RPMI8226 (cell line): ENCODE measurements around the gene DYSF.

Source experiments
- DNase-seq: peaks from one replicate; pipeline ENCODE4 v3.0.0-alpha.2; 2015

DYSF gene

DNA sequence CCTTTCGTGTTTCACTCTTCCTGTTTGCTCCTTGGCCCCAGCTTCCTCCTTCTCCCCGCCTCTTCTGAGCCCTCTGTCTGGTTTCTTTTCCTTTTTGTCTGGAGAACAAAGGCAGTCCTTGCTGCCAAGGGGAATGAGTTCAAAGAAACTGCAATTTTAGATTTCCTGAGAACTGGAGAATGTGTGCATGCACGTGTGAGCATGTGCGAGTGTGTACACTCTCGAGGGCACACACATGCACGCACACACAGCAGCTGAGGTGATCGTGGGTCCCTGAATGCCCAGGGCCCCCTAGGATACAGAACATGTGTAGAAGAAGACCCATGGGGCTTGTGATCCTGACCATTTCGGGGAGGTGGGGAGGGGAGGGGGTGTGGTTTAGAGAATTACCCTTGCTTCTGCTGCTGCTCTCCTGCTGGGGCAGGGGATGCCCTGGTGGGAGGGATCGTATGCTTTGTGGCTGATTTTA, 151.8 kb downstream of the DYSF start:
- DNase-seq, result no peak

DNA sequence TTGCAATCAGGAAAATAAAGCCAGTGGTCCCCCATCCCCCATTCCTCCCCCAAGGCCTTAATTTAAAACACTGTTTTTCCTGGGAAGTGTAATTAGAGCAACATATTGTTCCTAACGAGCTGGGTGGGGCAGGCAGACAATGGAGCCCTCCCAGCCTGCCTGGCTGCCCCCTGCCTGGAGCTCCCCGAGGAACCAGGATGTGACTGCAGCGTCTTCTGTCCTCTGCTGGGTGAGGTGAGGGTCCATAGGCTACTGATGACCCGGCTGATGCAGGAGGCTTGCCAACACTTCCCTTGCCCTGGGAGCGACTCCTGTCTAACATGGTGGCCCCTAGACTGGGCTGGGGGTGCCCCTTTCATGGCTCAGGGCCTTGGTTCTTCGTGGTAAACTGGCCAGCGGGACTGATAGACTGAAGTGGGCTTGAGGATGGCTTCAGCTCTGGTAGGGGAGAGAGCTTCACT, 152.4 kb downstream of the DYSF start:
- no peak for DNase-seq

DNA sequence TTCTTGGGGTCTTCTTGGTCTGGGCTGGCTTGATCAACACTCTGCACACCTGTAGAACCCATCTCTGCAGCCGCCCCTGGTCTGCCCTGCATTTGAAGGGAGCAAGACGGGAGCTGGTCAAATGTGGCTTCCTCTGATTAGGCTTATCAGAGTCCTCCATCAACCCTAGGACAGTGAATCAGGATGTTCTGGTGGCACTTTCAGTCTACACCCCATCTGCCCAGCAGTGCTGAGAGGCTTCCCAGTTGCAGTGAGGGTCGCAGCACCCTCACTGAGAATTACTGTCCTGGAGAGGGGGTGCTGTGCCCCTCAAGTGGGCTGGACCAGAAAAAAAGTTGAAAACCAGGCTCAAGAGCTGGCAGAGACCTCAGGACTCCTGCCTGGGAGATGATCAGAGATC, 152.9 kb downstream of the DYSF start:
- no peak for DNase-seq

DNA sequence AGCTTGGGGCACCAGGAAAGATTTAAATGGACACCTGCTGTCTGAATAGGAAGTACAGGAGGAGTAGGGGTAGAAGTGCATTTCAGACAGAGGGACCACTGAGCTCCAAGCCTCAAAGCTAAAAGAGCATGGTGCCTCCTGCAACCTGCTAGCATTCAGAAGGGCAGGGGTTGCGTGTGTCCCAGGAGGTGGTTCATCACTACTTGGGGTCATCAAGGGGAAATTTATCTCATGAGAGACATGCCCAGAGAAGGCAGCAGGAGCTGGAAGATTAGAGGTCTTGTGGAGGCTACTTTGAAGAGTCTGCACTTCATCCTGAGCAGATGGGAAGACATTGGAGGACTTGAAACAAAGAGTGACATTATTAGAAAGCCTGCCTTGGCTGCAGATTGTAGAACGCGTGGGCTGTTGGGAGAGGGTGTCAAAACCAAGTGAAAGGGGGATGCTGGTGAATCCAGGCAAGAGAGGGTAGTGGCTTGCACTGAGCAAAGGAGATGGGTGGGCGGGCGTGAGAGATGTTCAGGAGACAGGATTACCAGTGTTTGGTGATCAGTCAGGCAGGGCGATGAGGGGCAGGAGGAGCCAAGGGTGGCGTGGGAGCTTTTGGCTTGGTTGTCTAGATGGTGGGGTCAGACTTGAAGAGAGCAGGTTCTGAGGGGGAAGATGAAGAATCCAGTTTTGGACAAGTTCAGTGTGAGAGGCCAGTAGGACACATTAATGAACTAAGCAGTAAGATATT, 154.0 kb downstream of the DYSF start:
- no peak for DNase-seq

DNA sequence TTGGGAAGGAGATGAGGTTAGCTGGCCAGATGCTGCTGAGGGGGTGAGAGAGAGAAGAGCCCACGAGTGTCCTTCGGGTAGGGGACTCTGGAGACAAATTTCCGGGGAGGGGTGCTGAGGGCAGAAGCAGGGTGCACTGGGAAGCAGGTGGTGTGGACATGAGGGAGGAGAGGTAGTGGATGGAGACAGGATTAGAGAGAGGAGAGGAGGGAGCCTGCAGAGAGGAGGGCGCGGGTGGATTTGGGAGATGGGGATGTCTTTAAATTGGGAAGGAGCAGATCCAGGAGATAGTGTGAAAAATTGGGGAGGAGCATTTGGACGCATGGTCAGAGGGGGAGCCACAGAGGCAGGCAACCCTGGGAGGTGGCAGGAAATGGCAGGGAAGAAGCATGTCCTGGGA, 154.7 kb downstream of the DYSF start:
- no peak for DNase-seq

DNA sequence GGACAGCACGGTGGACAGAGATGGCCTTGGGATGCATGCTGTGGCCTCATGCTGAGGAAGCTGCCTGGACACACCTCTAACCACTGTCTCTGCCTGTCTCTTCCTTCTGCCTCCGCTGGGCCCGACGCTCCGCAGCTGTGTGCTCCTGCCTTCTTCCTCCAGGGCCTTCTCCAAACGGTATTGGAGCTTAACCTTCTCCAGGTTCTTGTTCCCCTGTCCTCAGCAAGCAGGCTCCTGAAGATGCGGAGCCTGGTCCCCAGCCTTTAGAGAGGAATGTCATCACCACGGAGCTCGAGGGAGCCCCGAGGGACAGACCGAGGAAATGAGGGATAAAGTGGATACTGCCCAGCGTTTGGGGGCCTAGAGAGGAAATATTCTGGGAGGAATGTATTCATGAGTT, 155.1 kb downstream of the DYSF start:
- no peak for DNase-seq

GRCh38 chr2:71609029-71609428, 155.7 kb downstream of the DYSF start:
- DNase-seq, result no peak

DNA sequence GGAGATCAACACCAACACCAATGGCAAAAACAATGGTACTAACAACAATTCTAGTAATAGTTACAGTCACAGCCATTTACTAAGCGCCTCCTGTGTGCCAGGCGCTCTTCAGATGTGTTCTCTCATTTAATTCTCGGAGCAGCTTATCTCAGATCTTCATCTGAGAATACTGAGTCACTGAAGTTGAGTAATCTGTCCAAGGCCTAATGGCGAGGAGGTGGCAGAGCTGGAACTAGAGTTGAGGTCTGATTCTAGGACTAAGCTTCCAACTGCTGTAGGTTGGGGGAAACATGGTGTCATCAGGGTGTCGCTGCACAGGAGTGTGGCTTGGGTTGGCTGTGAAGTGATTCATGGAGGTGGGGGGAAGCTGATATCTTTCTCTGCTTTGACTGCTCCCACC, 156.1 kb downstream of the DYSF start:
- no peak for DNase-seq

GRCh38 chr2:71609958-71610357, 156.6 kb downstream of the DYSF start:
- DNase-seq, result no peak

DNA sequence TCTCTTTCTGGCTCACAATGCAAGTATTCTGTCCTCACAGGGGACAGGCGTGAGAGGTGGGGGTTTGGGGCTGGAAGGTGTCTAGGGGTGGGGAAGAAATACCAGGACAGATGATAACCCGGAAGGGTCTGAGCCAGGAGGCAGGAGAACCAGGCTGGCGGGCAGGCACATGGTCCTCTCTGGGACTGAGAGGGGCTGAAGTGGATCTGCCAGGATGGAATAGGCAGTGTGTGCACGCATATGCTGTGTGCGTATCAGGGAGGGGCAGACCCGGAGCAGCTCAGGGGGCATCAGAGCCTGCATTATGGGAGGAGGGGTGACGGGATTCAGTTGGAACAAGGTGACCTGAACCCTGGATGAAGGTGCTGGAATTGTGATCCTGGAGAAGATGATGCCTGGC, 157.3 kb downstream of the DYSF start:
- DNase-seq, result no peak

DNA sequence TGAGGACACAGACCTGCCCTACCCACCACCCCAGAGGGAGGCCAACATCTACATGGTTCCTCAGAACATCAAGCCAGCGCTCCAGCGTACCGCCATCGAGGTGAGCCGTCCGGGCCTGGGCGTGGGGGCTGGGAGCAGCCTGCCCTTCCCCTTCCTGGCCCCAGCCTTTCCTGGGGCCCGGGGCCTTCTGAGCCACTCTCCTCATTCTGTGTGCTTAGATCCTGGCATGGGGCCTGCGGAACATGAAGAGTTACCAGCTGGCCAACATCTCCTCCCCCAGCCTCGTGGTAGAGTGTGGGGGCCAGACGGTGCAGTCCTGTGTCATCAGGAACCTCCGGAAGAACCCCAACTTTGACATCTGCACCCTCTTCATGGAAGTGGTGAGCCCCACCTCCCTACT, 157.9 kb downstream of the DYSF start:
- no peak for DNase-seq

DNA sequence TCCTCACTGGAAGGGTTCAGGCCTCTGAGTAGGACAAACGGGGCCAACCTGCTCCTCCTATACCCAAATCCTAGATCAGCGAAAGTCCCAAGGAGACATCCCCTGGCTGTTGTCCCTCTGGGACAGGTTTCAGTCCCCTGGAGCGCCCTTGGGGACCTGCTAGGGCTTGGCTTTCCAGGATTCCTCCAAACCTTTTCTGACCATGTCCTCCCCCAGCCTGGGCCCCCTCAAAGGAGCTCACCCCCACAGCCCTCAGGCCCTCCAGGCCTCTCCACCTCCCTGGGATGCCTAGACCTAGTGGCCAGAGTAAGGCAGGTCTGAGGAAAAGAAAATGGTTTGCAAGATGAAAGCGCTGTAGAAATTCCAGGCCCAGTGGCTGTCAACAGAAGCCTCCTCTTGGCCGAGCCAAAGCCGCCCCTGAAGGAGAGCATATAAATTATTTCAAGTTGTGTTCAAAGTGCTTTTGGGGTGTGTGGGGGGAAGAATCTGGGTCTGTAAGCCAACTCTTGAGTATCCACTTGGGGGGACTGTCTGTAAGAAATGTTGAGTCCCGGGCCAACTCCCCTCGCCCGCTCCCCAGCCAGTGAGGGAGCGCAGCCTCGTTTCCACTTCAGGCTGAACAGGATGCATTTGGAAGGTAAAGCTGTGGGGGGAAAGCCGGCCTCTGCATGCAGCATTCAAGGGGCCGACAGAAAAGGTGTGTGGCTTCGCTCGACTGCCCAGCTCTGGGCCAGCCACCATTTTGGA, 158.6 kb downstream of the DYSF start:
- no peak for DNase-seq

DNA sequence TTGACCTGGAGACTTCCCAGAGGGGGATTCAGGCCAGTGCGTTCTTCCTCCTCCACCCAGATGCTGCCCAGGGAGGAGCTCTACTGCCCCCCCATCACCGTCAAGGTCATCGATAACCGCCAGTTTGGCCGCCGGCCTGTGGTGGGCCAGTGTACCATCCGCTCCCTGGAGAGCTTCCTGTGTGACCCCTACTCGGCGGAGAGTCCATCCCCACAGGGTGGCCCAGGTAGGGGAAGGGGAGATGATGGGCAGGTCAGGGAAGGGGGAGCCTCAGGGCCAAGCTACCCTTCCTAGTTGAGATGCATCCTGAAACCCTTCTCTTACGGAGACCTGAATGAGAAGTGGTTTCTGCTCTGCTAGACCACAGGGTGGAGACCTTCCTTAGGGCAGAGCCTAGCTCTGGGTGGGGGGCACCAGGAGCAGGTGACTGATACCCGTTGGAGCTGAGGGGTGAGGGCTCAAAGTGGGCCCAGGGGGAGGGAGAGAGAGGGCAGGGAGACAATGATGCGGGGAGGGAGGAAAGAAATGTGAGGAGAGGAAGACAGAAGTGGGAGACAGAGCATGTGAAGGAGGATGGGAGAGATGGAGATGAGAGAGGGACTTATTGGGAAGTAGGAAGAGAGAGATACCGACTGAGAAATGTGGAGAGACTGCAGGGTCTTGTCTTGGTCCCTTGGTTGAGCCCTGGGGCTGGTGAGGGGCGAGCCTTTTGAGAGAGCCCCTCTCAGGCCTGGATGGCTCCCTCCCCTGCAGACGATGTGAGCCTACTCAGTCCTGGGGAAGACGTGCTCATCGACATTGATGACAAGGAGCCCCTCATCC, 159.4 kb downstream of the DYSF start:
- DNase-seq, result no peak

- no peak for DNase-seq
Measured at GRCh38 chr2:71613403-71613952, 160.1 kb downstream of the DYSF start.

DNA sequence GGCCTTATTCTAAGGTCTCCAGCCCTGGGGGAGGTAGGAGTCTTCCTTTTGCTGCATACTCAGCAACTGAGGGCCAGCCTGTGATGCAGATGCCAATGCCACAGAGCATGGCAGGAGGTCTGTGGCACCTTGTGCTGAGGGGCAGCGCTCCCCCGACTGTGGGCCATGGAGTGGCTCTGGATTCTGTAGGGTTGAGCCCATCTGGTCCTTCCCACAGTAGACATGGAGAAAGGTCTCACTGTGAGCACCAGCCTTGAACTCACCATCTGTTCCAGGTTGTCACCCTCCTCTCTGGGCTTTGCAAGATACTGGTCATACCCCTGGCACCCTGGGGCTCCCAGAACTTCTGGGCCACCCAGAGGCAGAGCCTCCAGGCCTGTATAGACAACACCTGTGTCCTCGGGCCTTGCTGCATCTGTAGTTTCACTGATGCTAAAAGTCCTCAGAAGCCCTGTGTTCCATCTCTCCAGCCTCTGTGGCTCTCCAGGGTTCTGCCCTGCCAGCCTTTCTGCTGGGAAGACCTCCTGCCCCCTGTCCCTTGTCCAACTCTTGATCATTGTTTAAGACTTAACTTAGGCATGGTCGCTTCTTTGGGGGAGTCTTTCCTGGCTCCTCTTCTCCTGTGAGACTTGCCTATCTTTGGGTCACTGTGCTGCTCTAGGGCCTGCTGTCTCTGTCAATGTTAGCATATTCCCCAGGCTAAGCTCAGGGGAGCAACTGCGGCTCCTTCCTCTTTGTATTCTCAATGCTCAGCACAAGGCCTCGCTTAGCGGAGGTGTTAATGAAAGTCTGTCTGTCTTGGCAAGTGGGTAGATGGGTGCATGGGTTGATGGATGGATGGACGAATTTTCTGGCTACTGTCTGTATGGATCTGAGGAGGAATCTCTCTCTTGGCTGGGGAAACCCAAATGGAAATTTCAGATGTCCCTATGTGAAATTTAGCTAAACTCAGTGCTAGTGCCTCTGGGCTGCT, 160.9 kb downstream of the DYSF start:
- no peak for DNase-seq

DNA sequence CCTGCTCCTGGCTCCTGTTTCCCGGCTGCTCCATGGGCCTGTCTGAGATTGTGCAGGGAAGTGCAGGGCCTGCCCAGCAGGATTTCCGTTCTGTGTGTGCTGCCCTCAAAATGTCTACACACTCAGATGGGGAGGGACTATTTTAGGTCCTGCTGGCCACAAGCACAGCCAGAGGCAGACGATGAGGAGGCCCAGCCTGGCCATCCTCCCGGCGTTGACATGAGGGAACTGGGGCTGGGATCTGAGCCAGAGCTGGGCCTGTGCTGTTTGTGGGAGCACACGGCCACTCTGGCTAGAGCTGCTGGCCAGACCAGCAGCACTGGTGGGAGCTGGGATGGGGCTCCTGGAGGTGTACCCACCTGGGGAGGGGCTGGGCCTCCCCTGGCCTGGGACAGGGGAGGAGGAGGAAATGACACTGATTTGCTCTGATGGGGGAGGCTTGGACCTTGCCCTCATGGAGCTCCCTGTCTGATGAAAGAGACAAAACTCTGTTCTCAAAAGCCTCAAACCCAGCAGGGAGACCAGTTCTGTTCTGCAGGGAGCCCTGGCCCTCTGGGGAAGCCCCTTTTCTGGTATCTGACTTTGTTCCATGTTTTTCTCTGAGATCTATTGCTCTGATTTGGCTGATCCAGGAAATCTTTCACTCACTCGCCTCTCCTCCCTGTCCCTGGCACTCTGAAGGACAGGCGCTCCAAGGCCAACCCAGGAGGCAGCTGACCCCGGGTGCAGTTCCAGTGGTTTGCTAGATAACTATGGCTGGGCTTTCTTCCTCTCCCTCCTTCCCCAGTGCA, 161.8 kb downstream of the DYSF start:
- DNase-seq, result no peak

DNA sequence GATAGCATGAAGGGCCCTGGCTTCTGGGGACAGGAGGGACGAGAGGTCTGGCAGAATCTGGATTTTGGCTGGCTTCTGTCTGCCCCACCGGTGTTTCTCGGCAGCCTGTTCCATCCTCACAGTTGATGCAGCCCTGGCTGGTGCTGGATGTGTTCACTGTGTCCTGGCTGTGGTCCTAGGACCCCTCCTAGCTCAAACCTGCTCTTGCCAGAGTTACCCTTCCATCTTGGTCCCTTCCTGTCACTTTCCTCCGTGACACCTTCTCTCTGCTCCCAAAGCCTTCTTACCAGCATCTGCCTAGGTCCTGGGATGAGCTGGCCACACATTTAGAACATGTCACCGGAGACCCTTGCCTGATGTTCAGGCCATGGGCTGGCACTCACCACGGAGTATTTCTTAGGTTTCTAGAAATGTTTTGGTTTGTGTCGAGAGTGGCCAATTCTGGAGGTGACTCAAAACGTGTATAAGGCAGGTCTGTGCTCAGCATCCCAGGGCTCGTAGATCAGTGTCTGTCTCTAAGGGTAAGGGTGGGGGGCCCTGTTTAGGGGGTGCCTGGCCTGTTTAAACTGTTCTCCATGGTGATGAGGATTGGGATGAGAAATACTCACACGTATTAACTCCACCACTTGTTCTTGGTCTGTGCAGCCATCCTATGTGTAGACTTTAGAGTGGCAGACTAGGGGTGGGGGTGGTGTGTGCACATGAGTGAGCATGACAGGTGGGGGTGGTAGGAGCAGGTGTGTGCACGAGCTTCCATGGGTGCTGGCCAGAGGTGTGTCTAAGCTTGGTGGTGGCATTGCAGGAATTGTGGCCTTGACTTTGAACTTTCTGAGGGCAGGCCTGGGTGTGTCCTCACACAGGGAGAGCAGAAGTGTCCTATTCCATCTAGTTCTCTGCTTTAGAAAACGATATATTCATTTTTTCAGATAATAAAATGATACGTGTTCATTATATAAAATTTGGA, 162.7 kb downstream of the DYSF start:
- DNase-seq, result no peak

GRCh38 chr2:71617266-71617665, 163.9 kb downstream of the DYSF start:
- DNase-seq, result no peak

GRCh38 chr2:71618327-71619113, 165.2 kb downstream of the DYSF start:
- no peak for DNase-seq
